ENCODE measurements around the gene C8B.

C8B gene

GRCh38 chr1:56905667-56906066 is 60.1 kb downstream of the C8B start:
- no peaks in the 10 kb centered on the region for H3K4me1 ChIP-seq (ENCODE audit: control insufficient read depth in 2 of 2, insufficient read depth in 2 of 2, low read length in 2 of 2)
- no peaks in the 10 kb centered on the region for H3K36me3 ChIP-seq (ENCODE audit: control insufficient read depth in 2 of 2, insufficient read depth in 2 of 2, low read length in 2 of 2)
- no peaks in the 10 kb centered on the region for H3K27me3 ChIP-seq (ENCODE audit: control insufficient read depth in 2 of 2, insufficient read depth in 2 of 2, low read length in 2 of 2)
- no peak overlapping the region for H3K27ac ChIP-seq (ENCODE audit: low read depth in 2 of 2, low read length in 2 of 2)
- H3K9ac ChIP-seq (ENCODE audit: low read depth in 1 of 2, low read length in 2 of 2), result no peak overlapping the region
- H3K9me3 ChIP-seq (ENCODE audit: control insufficient read depth in 2 of 2, low read length in 2 of 2), result no peaks in the 10 kb centered on the region
- H3K4me3 ChIP-seq (ENCODE audit: low read length in 2 of 2), result no peak overlapping the region

DNA sequence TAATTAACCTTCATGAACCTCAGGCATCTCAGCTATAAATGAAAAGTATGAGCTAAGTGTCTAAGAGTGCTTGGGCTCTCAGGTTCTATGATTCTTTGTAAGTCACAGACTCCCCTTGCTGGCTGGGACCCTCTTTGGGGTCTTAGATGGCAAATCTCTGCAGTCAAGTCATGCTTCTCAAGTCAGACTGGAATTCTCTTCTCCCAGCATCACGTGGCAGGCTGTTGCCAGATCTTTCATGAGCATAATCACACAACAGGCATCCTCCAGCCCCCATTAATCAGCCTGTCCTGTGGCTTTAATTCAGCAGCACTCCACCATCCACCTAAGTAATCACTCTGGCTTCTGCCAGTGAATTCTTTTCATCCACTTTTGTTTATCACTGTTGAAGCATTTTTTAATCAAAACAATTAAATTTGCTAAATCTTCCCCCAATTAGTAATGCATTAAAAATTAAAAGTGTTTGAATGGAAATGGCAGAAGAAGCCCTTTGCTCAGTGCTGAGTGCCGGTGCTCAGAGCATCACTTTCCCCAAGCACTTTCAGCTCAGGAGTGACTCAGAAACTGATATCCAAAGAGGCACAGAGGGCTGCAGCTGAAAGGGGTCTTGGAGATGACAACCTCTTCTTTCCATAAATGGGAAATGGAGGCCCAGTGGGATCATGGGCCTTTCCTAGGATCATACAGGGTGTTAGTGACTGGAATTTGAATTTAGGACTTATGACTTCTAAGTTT is 61.0 kb downstream of the C8B start:
- H3K4me1 ChIP-seq (ENCODE audit: control insufficient read depth in 2 of 2, insufficient read depth in 2 of 2, low read length in 2 of 2), result no peaks in the 10 kb centered on the region
- H3K36me3 ChIP-seq (ENCODE audit: control insufficient read depth in 2 of 2, insufficient read depth in 2 of 2, low read length in 2 of 2), result no peaks in the 10 kb centered on the region
- H3K27me3 ChIP-seq (ENCODE audit: control insufficient read depth in 2 of 2, insufficient read depth in 2 of 2, low read length in 2 of 2), result no peaks in the 10 kb centered on the region
- H3K9ac ChIP-seq (ENCODE audit: low read depth in 1 of 2, low read length in 2 of 2), result no peak overlapping the region
- H3K9me3 ChIP-seq (ENCODE audit: control insufficient read depth in 2 of 2, low read length in 2 of 2), result no peaks in the 10 kb centered on the region
- H3K27ac ChIP-seq (ENCODE audit: low read depth in 2 of 2, low read length in 2 of 2), result no peak overlapping the region
- H3K4me3 ChIP-seq (ENCODE audit: low read length in 2 of 2), result no peak overlapping the region

DNA sequence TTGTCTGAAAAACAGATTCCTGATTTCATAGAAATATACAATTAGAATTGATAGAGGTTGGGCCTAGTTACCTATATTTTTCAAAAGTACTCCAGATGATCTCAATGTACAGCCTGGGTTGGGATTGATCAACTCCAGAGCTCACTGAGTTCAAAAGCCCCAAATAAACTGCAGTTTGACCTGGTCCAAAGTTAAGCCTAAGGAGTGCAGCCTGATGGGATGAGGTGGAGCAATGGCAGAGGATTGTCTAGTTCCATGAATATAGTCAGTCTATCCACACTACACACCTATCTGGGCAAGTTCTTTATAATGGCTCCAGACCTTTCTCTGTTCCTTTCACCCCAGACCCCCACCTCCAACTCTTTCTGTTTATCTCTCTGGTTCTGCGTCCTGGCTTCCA is 62.0 kb downstream of the C8B start:
- H3K4me3 ChIP-seq (ENCODE audit: low read length in 2 of 2), result no peak overlapping the region

DNA sequence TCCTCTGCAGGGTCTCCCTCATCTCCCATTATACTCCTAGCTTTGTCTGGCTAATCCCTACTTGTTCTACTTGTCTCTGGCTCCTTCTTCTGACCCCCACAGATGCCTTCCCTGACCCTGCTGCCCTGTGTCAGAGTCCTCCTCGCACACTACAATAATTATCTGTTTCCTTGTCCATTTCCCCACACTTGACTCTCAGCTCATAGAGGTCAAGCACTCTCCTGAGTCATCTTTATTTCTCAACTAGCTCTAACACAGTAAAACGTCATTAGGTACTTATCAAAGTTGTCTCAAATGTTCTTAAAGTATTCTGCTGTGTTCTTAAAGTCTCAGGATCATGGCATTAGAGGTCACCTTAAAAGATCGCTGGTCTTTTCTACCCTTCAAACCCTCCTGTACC is 64.1 kb downstream of the C8B start:
- Histone ChIP-seq H3K4me1 (ENCODE audit: control insufficient read depth in 2 of 2, insufficient read depth in 2 of 2, low read length in 2 of 2) (no peaks in the 10 kb centered on the region), H3K9ac (ENCODE audit: low read depth in 1 of 2, low read length in 2 of 2) (no peak overlapping the region), H3K9me3 (ENCODE audit: control insufficient read depth in 2 of 2, low read length in 2 of 2) (no peaks in the 10 kb centered on the region), H3K4me3 (ENCODE audit: low read length in 2 of 2) (no peak overlapping the region), H3K27me3 (ENCODE audit: control insufficient read depth in 2 of 2, insufficient read depth in 2 of 2, low read length in 2 of 2) (no peaks in the 10 kb centered on the region), H3K27ac (ENCODE audit: low read depth in 2 of 2, low read length in 2 of 2) (no peak overlapping the region), H3K36me3 (ENCODE audit: control insufficient read depth in 2 of 2, insufficient read depth in 2 of 2, low read length in 2 of 2) (no peaks in the 10 kb centered on the region)

More for the DNA sequence above, 62.0 kb downstream of the C8B start:
- H3K27ac ChIP-seq (ENCODE audit: low read depth in 2 of 2, low read length in 2 of 2), result no peak overlapping the region
- H3K4me1 ChIP-seq (ENCODE audit: control insufficient read depth in 2 of 2, insufficient read depth in 2 of 2, low read length in 2 of 2), result no peaks in the 10 kb centered on the region
- H3K27me3 ChIP-seq (ENCODE audit: control insufficient read depth in 2 of 2, insufficient read depth in 2 of 2, low read length in 2 of 2), result no peaks in the 10 kb centered on the region
- H3K36me3 ChIP-seq (ENCODE audit: control insufficient read depth in 2 of 2, insufficient read depth in 2 of 2, low read length in 2 of 2), result no peaks in the 10 kb centered on the region
- H3K9me3 ChIP-seq (ENCODE audit: control insufficient read depth in 2 of 2, low read length in 2 of 2), result no peaks in the 10 kb centered on the region
- H3K9ac ChIP-seq (ENCODE audit: low read depth in 1 of 2, low read length in 2 of 2), result no peak overlapping the region

DNA sequence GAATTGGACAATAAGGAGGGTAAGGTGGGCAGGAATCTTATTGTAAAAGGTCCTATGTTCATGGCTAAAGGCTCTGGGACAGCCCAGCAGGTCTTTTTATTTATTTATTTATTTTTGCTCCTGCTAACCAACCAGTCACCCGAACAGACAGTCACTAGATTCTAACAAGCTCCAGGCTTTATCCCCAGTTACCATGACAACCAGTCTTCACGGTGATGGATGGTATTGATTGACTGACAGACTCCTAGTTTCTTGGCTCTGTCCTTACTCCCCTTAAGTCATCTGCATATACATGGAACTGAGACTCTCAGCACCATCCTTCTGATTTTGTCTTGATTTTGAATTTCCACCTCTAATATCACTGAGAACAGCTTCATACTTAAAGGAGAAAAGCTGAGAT is 66.9 kb downstream of the C8B start:
- no peaks in the 10 kb centered on the region for H3K9me3 ChIP-seq (ENCODE audit: control insufficient read depth in 2 of 2, low read length in 2 of 2)
- no peak overlapping the region for H3K9ac ChIP-seq (ENCODE audit: low read depth in 1 of 2, low read length in 2 of 2)
- H3K27ac ChIP-seq (ENCODE audit: low read depth in 2 of 2, low read length in 2 of 2), result no peak overlapping the region
- no peak overlapping the region for H3K4me3 ChIP-seq (ENCODE audit: low read length in 2 of 2)
- no peaks in the 10 kb centered on the region for H3K36me3 ChIP-seq (ENCODE audit: control insufficient read depth in 2 of 2, insufficient read depth in 2 of 2, low read length in 2 of 2)
- no peaks in the 10 kb centered on the region for H3K4me1 ChIP-seq (ENCODE audit: control insufficient read depth in 2 of 2, insufficient read depth in 2 of 2, low read length in 2 of 2)
- H3K27me3 ChIP-seq (ENCODE audit: control insufficient read depth in 2 of 2, insufficient read depth in 2 of 2, low read length in 2 of 2), result peaks cover 0 to 6% of the 10 kb centered on the region in 2 donors

DNA sequence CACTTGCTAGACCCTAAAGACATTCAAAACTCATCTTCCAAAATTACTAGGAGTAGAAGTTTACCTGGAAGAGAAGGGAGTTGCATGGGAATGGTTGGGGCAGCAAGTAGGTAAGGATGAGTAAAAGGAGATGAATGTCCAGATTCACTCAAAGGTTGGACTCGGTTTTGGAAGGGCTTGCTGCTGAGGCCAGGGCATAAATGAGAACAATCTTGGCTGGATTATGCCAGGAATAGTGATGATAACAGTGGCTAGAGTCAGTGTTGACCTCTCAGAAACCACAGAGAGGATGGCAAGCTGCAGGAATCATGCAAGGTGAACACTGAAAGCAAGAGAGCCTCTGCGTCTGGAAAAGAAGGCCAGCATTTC is 67.8 kb downstream of the C8B start:
- no peaks in the 10 kb centered on the region for H3K36me3 ChIP-seq (ENCODE audit: control insufficient read depth in 2 of 2, insufficient read depth in 2 of 2, low read length in 2 of 2)
- H3K4me1 ChIP-seq (ENCODE audit: control insufficient read depth in 2 of 2, insufficient read depth in 2 of 2, low read length in 2 of 2), result no peaks in the 10 kb centered on the region
- no peak overlapping the region for H3K4me3 ChIP-seq (ENCODE audit: low read length in 2 of 2)
- H3K9me3 ChIP-seq (ENCODE audit: control insufficient read depth in 2 of 2, low read length in 2 of 2), result no peaks in the 10 kb centered on the region
- H3K9ac ChIP-seq (ENCODE audit: low read depth in 1 of 2, low read length in 2 of 2), result no peak overlapping the region
- H3K27me3 ChIP-seq (ENCODE audit: control insufficient read depth in 2 of 2, insufficient read depth in 2 of 2, low read length in 2 of 2), result peaks cover 0 to 6% of the 10 kb centered on the region in 2 donors
- H3K27ac ChIP-seq (ENCODE audit: low read depth in 2 of 2, low read length in 2 of 2), result no peak overlapping the region

DNA sequence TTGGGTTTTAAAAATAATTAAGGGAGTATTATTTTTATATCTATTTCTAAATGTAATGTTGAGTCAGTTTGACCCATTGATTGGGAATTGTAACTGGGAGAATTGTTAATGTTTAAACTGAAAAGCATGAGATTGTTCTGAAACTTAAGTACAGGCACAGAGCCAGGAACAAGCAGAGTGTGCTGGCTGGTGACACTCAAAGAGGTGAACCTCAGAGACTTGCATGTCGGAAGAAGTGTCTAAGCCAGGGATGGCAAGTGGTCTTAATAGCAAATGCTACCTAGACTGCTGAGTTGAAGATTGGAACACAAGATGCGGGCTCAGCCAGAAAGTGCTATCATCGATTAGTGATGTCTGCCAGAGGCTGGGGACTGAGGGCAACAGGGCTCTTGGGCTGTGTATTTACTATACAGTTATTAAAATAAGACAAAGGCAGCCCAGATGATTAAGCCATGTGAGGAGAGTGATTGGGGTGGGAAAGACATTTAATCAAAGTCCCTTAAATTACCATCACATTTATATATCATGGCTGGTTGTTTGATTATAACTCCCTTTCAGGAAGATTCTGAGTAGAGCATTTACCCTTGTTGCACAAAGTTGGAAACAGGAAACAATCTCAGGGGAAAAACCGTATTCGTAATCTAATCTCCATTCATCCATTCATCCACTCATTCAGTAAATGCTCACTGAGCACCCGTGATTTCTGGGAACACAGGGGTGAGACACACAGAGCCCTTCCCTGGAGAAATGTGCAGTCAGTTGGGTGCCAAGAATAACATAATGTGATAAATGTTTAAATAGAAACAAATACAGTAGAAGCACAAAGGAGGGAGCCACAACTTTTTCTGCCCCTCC is 68.4 kb downstream of the C8B start:
- H3K4me3 ChIP-seq (ENCODE audit: low read length in 2 of 2), result no peak overlapping the region
- H3K9me3 ChIP-seq (ENCODE audit: control insufficient read depth in 2 of 2, low read length in 2 of 2), result no peaks in the 10 kb centered on the region
- no peak overlapping the region for H3K9ac ChIP-seq (ENCODE audit: low read depth in 1 of 2, low read length in 2 of 2)

DNA sequence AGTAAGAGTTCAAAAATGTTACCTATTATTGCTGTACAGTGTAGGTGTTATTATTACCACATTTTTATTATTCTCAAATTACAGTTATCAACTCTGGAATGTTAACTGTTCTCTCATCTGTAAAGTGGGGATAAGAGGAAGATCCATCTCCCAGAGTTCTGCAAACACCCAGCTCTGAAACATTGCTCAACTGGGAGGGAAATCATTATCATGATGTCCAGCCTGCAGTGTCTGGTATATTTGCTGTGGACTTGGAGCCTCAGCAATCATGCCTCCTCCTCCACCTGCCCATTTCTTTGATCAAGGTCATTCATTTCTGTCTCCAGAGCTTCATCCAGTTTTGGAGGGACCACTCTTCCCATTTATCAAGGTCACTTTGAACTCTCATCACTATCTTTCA is 71.8 kb downstream of the C8B start:
- no peak overlapping the region for H3K27ac ChIP-seq (ENCODE audit: low read depth in 2 of 2, low read length in 2 of 2)
- no peak overlapping the region for H3K4me3 ChIP-seq (ENCODE audit: low read length in 2 of 2)
- H3K36me3 ChIP-seq (ENCODE audit: control insufficient read depth in 2 of 2, insufficient read depth in 2 of 2, low read length in 2 of 2), result no peaks in the 10 kb centered on the region
- H3K27me3 ChIP-seq (ENCODE audit: control insufficient read depth in 2 of 2, insufficient read depth in 2 of 2, low read length in 2 of 2), result peaks cover 0 to 6% of the 10 kb centered on the region in 2 donors
- H3K4me1 ChIP-seq (ENCODE audit: control insufficient read depth in 2 of 2, insufficient read depth in 2 of 2, low read length in 2 of 2), result no peaks in the 10 kb centered on the region
- no peaks in the 10 kb centered on the region for H3K9me3 ChIP-seq (ENCODE audit: control insufficient read depth in 2 of 2, low read length in 2 of 2)
- H3K9ac ChIP-seq (ENCODE audit: low read depth in 1 of 2, low read length in 2 of 2), result no peak overlapping the region

More for the DNA sequence above, 68.4 kb downstream of the C8B start:
- Histone ChIP-seq H3K36me3 (ENCODE audit: control insufficient read depth in 2 of 2, insufficient read depth in 2 of 2, low read length in 2 of 2) (no peaks in the 10 kb centered on the region), H3K27ac (ENCODE audit: low read depth in 2 of 2, low read length in 2 of 2) (no peak overlapping the region), H3K4me1 (ENCODE audit: control insufficient read depth in 2 of 2, insufficient read depth in 2 of 2, low read length in 2 of 2) (no peaks in the 10 kb centered on the region), H3K27me3 (ENCODE audit: control insufficient read depth in 2 of 2, insufficient read depth in 2 of 2, low read length in 2 of 2) (peaks cover 0 to 6% of the 10 kb centered on the region in 2 donors)

DNA sequence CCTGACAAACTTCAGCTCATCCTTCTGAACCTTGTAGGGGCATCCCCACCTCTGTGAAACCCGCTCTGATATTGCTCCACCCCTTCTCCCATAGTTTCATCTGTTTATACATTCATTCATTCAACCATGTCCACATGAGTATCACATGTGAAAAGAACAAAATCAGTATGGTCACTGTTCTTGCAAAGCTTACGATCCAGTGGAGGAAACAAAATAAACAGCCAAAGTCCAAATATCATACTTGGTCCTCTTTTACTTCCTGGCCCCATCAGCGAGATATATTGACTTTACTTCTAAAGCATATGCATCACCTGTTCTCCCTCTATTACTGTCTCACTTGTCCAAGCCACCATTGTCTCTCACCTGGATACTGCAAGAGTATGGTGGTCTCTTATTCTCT is 75.6 kb downstream of the C8B start:
- Histone ChIP-seq H3K4me3 (ENCODE audit: low read length in 2 of 2) (no peak overlapping the region), H3K4me1 (ENCODE audit: control insufficient read depth in 2 of 2, insufficient read depth in 2 of 2, low read length in 2 of 2) (no peaks in the 10 kb centered on the region), H3K9me3 (ENCODE audit: control insufficient read depth in 2 of 2, low read length in 2 of 2) (no peaks in the 10 kb centered on the region), H3K27ac (ENCODE audit: low read depth in 2 of 2, low read length in 2 of 2) (no peak overlapping the region), H3K27me3 (ENCODE audit: control insufficient read depth in 2 of 2, insufficient read depth in 2 of 2, low read length in 2 of 2) (peaks cover 0 to 6% of the 10 kb centered on the region in 2 donors), H3K9ac (ENCODE audit: low read depth in 1 of 2, low read length in 2 of 2) (no peak overlapping the region), H3K36me3 (ENCODE audit: control insufficient read depth in 2 of 2, insufficient read depth in 2 of 2, low read length in 2 of 2) (no peaks in the 10 kb centered on the region)

- Histone ChIP-seq H3K4me3 (ENCODE audit: low read length in 2 of 2) (no peak overlapping the region), H3K4me1 (ENCODE audit: control insufficient read depth in 2 of 2, insufficient read depth in 2 of 2, low read length in 2 of 2) (no peaks in the 10 kb centered on the region)
These were observed 84.4 kb downstream of the C8B start for GRCh38 chr1:56881417-56881816.

More at GRCh38 chr1:56881417-56881816, 84.4 kb downstream of the C8B start:
- Histone ChIP-seq H3K27ac (ENCODE audit: low read depth in 2 of 2, low read length in 2 of 2) (no peak overlapping the region), H3K27me3 (ENCODE audit: control insufficient read depth in 2 of 2, insufficient read depth in 2 of 2, low read length in 2 of 2) (no peaks in the 10 kb centered on the region), H3K9me3 (ENCODE audit: control insufficient read depth in 2 of 2, low read length in 2 of 2) (no peaks in the 10 kb centered on the region), H3K36me3 (ENCODE audit: control insufficient read depth in 2 of 2, insufficient read depth in 2 of 2, low read length in 2 of 2) (no peaks in the 10 kb centered on the region), H3K9ac (ENCODE audit: low read depth in 1 of 2, low read length in 2 of 2) (no peak overlapping the region)
